Activated CD4-positive, CD25-positive, alpha-beta regulatory T cell treated with anti-CD3 and anti-CD28 coated beads, Interleukin-2, amount 50 U/mL, for 24 hours (primary cell): ENCODE measurements around the gene TMEM163.
A peak's percentile ranks its signal among the peaks of the same experiment; 100 is the strongest.

Source experiments
- ATAC-seq, 2 donors: fragments of 150-1000 bp; cut with Tn5 transposase; one replicate each; pipeline ENCODE4 v1.10.0; 2021; ENCODE audit warnings: mild to moderate bottlenecking in 1 of 2, moderate library complexity in 1 of 2

Gene TMEM163

DNA sequence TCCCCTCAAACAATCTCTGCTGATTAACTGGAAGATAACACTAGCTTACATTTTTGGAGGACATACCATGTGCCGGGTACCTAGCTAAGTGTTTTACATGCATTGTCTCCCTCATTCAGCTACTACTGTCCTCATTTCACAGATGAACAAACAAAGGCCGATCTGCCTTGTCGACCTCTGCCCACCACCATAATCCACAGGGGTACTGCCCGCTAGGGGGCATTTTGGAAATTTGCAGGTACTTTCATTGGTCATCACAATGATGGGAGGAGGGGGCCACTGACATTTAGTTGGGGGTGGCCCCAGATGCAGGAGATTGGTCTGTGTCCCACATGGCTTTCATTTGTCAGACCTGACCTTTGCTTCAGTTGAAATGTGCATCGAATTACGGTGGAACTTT is 3.9 kb upstream of the TMEM163 start:
- no peak for ATAC-seq

DNA sequence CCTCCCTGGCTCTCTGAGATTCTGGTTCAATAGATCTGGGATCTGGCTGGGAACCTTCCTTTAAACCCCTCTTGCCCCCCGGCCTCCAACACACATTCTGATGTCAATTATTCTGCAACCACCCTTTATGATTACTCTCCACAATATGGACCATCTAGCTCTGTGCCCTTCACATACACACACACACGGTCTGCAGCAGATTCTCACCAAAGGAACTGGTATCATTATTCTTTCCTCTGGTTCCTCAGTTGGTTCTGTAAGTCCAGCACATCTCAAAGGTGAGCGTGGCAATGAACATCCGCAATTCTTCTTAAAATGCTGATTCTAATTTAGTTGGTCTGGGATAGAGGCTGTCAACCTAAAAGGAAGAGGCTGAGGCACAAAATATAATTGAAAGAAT is 2.8 kb upstream of the TMEM163 start:
- no peak for ATAC-seq

DNA sequence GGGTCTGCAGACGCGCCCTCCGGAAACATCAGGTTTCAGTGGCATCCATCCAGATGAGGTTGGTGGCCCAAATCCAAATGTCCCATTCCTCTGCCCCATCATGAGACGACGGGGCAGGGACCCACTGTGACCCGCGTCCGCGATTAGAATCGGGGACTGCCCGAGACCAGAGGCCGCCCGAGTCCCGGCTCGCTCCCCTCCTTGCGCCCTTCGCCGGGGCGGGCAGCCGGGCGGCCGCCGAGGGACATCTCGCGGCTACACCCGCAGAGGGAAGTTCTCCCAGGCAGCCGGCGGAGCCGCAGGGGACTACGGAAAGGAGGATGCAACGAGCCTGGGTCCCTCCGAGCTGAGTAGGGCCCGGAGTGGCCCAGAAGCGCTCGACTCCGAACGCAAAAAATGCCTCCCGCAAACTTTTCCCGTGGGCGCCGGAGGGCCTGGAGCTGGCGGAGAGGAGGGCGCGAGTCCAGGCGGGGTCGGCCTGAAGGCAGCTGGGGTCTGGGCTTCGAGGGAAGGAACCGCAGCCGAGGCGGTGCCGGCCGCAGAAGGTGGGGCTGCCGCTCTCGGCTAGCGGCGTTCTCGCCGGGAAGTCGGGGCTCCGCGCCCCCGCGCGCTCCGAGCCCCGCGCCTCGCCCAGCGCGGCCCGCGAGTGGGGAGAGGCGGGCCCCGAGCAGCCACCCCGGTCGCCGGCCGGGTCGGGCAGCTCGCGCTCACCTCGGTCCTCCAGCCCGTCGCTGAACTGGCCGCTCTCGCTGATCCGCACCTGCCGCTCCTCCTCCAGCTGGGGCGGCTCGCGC is 580 bp downstream of the TMEM163 start:
- ATAC-seq = peak; percentile 21 to 26

DNA sequence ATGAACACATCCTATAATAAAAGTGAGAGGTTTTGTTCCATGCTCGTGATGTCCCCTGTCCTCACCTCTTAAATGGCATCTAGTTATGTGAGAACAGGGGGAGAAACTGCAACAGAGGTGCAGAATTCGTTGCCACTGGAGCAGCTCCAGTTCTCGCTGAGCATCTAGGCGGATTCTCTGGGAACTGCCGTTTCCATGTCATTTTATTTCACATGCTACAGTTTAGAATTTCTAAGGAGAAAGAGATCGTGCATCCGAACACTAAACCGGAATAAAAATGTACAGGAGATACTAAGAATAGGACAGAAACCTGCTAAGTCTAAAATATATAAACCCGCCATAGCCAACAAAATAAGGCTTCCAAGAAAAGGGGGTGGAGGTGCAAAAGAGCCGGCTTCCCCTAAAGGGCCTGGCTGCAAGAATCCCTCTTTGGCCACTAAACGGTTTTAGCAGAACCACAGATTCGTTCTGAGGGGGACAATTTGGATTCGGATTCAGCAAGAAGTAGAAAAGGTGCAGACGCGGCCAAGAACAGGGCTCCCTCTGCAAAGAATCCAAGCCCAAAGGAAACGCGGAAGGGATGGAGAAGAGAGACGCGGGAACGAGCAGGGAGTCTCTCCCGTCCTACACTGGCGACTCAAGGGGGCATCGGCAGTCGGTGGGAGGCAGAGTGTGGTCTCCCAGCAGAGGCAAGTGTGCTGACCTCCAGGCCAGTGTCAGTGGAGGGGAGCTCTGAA is 1.3 kb downstream of the TMEM163 start:
- ATAC-seq = no peak

DNA sequence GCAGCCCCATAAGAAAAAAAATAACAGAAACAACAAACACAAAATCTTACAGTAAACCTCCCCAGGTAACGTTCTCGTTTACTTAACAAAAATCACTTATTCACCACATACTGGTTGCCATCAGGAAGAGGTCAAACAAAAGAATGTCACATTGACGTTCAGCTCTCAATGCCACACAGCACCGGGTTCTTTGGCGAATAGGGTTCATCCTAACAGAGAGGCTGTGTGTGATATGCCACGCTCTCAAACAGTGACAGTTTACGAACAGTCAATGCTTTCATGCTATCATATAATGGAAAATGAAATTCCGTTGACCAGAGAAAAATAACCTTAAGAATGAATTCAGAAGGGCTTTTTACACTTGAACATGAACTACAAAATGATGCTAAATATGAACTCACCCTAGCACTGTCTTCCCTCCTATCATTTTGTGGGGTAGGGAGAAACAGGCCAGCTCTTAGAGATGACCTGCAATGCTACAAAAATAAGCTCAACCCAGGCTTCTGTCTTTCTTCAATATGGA is 2.0 kb downstream of the TMEM163 start:
- no peak for ATAC-seq

DNA sequence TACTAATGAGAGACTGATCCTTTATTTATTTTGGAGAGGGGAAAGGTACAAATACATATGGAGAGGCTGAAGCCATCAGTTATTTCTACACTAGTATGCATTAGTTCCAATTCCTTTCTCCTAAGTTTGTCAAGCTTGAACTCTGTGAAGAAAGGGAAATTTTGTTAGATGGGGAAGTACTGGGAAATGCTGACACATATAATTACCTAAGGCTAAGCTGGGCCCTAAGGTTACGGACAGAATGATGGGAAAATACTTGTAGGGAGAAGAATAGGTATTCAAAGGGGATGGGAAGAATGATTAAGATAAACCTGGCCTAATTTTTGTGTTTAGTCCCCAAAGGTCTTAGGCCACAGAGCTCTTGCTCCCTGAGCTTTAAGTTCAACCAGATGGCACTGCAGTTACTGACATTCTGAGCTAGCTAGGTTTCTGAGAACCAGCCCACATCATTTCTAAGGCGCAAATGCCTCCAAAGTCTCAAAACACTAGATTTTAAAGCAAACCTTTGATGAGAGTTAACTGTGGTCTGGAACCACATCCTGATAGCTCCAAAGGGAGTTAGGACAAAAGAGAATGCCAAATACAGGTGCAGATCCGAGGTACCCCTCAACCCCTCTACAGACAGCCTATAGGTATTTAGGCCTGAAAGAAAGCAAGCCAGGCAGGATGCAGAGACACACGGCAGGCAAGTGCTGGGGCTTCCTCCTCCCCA is 2.7 kb downstream of the TMEM163 start:
- no peak for ATAC-seq

DNA sequence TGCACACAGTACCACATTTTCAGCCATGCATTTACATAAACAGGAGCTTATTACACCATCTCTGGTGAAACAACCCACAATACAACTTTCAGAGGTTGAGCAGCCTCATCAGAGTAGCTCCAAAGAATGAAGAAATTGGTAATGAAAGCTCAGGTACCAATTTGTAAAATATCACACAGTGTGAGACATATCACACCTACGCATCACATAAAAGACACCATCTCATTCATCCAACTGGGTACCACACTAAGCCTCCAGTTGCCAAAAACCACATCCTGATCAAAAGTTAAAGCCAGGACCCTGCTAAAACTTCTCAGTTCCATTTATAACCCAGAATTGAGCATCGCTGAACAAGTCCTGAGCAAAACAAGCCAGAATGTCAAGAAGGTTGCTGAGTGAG is 4.6 kb downstream of the TMEM163 start:
- peak in 1 of 2 donors; percentile 50 for ATAC-seq

DNA sequence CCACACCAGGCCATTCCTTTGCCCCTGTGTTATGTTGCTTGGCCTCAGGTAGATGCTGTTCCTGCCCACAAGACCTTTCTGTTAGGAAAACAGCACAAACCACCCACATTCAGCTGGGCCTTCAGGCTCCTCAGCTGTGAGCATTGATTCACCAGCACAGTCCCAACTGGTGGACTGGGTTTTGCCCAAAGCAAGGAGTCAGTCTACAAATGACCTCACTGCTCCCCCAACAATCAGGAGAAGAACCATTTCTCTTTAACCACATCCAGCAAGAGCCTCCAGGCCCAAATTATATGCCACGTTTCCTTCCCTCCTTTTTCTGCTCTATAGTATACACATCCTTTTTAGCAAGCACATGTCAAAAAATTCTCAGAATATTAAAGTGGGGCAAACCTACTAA is 5.2 kb downstream of the TMEM163 start:
- no peak for ATAC-seq

DNA sequence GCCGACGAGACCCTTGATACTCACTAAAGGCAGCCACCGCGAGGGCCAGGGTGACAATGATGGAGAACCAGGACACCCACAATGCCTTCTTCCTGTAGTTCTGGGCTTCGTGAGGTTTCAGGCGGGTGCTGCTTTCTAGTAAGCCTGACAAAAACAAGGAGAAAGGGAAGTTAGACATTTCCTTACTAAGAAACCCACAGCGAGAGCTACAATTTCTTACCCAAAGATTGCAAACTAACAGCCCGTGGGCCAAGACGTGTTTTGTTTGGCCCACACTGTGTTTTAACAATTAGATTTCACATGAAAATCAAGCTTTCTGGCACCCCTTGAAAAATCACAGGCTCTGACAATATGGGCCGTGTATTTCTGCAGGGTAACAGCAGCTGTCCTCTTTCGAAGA is 5.6 kb downstream of the TMEM163 start:
- no peak for ATAC-seq

DNA sequence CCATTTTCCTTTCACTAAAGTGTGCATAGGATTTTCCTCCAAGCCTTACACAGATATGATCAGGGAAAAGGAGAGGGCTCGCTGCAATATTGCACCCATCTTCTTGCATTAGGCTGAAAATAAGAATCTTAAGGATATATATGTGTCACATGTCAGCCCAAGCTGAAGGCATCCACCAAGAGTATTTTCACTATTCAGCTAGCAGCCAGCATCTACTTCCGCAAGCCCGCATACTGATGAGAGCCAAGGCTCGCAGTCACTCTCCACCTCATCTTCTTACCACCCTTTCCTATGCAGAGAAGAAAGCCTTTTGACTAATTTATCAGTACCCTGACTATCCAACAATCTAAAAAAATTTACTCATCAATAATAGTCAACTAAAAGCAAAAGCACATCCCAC is 6.1 kb downstream of the TMEM163 start:
- ATAC-seq = no peak

DNA sequence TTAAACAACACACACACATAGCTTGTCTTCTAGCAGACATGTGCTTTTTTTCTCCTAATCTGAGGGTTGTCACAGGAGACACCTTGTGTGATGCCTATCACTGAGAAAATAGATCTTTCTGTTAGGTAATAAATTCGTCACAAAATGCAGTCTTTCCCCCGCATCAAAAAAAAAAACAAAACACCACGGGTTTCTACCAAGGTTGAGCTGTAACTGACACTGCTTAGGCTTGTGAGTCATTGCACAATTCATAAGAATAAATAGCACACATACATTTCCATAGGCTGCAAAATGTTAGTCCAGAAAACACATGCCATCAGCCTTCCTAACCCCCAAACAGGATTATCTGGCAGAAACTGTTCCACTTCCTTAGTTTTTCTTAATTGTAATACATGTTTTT is 6.5 kb downstream of the TMEM163 start:
- no peak for ATAC-seq

DNA sequence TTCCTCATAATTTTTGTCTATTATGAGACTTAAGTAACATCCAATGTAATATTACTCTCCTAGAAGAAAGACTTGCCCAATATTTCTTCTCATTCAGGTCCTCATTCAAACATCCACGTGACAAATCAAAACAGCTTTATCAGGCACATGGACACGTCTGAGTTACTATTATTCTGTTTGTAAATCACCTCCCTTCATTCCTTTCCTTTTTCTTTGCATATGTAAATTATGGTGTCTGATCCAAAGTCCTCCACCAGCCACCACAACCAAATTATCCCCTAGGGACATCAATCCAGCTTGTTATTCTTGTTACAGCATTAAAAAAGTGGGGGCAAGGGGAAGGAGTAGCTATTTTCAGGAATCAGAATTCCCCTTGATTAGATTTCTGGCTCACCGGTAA is 7.1 kb downstream of the TMEM163 start:
- no peak for ATAC-seq

DNA sequence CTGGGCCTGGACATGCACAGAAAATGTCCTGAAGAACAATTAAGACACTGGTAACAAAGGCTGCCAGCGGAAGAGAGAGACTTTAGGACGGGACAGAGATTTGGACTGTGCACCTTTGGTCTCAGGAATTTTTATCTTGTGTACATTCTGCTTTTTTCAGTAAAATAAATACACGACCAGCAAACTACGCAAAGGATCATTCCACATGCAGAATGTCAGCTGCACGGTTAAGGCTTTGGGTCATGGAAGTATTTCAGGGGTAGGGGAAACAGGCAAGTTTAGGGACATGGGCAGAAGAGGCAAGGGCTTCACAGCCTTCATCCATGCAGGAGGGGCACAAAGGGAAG is 11.5 kb downstream of the TMEM163 start:
- no peak for ATAC-seq

DNA sequence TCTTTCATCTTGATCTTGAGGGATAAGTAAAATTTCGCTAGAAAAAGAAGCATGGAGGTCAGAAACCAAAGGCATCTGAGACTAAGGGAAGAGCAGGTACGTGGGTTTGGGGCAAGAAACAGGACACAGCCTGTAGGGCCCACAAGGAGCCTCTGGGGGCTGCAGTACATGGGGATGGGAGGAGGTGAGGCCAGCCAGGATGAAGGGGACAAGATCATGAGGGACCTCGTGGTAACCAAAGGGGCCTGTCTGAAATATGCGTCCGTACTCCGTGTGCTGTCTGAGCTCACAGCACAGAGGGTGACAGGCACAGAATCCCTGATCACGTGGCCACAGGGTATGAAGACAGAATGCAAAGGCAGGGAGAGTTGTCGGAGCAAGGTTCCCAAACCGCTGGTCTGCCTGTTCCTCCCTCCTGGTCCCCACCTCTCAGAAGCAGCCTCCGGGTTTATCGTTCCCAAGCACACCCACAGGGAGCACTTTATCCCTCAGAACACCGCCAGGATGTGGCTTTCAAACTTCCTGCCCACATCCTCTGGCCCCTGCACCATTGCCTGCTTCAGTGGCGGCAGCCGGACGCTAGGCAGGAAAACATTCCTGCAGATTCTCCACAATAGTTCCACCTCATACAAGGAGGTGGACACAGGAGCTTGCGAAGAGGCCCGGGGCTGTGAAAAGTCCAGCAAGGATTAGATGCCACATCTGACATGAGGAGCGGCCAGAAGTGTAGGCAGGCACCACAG is 12.0 kb downstream of the TMEM163 start:
- ATAC-seq = peak in 1 of 2 donors; percentile 36

DNA sequence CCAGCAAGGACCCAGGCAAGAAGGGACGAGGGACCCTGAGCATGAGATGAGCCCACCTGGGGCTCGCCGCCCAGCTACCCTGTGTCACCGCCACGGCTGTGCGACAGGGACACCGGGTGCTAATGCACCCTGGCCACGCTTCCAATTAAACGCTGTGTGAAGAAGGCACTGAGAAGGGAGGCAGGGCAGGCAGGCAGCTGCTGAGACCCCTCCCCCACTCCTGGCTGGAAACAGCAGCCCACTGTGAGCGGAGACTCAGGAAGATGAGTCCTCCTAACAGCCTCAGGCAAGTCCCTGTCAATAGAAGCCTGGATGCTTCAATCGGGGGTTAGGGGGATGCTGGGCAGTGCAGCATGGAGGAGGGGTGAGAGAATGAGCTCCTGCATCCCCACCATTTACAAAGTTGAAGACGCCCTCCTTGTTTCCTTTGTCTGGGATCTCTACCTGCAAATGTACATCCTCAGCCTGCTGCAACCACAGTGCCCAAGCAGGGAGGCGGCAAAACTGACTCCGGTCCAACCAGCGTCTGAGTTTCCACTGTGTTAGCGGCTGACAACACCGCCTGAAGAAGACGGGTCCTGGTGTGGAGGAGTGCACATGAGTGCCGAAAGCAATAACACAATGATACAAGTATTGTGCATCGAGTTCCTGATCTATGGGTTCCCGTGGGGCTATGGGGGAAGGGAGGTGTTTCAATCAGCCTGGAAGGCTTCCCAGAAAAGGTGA is 12.8 kb downstream of the TMEM163 start:
- ATAC-seq = no peak

DNA sequence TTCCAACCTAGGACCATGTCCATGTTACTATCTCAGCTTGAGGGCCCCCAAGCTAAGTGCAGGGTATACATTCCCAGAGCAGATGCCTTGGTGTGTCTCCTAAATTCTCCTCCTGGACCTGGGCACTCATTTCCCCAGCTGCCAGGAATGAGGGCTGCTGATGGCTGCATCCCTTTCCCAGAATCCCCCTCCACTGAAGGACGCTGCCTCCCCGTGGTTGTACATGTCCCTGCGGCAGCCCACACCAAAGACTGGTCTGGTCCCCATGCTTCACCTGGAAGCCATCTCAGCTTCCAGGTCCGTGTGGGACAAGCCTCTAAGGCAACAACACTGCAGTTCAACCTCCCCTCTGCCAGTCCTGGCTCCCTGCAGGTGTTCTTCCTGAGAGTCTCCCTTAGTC is 14.6 kb downstream of the TMEM163 start:
- no peak for ATAC-seq

DNA sequence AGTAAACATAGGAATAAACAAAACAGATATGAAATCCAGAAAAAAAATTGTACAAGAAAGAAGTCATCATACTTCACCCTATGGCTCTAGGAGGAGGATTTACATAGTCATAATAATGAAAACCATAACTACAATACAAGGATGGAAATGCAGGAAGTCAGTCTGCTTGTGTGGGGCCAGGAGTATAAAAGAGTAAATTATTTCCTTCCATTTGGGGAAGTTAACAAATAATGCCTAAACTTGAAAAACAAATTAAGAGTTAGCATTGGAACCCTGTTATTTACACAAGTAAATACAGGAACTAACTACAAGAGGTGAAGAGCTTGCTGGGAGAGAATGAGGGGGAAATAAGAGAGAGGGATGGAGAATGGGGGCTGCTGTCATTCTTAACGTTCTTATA is 15.4 kb downstream of the TMEM163 start:
- no peak for ATAC-seq

DNA sequence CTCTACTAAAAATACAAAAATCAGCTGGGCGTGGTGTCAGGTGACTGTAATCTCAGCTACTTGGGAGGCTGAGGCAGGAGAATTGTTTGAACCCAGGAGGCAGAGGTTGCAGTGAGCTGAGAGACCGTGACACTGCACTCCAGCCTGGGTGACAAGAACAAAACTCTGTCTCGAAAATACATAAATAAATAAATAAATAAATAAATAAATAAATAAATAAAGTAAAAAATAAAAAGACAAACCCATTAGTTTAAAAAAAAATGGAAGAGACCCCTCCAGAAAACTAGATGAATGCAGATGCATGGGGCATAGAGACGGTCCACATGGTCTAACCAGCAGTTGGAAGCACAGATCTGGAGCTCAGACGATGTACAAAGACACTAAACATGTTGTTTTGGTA is 18.1 kb downstream of the TMEM163 start:
- no peak for ATAC-seq

DNA sequence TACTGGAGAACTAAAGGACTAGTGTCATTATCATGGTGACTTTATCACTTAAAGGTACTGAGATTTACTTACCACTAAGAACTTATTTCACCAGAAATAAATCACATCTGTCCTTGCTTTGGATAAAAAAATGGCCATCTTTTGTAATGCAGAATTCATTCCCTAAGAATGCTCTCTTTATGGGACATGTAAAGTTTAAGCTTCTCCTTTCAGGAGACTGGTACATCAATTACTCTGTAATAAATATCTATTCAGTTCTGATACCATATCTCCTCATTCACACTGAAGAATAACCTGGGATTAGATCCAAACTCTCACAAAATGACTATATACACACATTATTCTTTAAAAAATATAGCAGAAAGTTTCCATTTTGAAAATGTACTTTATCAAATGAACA is 24.4 kb downstream of the TMEM163 start:
- no peak for ATAC-seq

DNA sequence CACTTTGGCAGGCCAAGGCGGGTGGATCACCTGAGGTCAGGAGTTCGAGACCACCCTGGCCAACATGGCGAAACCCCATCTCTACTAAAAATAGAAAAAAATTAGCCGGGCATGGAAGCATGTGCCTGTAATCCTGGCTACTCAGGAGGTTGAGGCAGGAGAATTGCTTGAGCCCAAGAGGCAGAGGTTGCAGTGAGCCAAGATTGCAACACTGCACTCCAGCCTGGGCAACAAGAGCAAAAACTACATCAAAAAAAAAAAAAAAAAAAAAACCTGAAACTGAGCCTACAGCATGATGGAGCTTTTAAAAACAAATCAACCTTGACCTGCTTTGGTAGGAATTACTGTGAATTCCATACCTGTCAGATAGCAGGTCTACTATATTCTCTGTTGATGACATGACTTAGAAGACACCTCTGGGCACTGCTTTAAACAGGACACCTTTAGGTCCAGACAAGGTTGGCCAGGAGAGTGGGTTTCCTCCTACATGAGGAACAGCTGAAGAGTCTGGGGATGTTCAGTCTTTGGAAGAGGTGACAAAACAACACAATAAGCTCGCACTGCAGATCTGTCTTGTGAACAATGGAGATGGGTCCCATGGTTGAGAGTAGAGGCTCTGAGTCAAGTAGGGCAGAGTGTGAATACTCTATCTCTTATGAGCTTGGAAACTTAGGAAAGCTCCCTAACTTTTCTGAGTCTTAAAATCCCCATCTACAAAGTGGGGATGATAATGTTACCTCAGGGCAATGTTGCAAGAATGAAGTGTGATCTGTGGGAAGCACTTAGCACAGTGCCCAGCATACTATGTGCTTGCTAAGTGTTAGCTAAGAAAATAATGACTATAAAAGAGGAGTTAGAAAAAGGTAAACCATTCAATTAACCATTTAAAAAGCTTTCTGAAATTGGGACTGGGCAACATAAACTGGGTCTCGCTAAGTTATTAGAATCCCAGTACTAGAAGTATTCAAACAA is 25.2 kb downstream of the TMEM163 start:
- ATAC-seq = no peak

DNA sequence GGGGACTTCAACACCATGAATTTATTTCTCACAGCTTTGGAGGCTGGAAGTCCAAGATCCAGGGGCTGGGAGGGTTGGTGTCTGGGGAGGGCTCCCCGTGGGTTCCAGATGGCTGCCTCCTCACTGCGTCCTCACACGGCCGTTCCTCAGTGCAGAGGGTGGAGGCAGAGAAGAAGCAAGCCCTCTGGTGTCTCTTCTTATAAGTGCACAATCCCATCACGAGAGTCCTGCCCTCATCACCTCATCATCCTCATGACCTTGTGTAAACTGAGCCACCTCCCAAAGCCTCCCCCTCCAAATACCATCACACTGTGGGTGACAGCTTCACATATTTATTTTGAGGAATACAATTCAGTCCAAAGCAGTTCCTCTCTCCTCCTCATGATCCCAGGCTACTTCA is 26.3 kb downstream of the TMEM163 start:
- peak in 1 of 2 donors; percentile 41 for ATAC-seq
